Sigmoid colon (tissue), 7 donors: ENCODE measurements around the gene ARMC2. TPM values are rescaled to one million over a fixed set of nuclear protein-coding genes. Genes with fewer than 3 reads are reported as not detected.

Source experiments
- DNase-seq: peaks from one replicate; pipeline ENCODE4 v3.0.0-alpha.2; 2019
- H3K27ac ChIP-seq, 4 donors: fragments of 200-600 bp; sonication (generic); one replicate each; pipeline ENCODE4 v1.5.1; 2016 to 2019; ENCODE audit warnings: mild to moderate bottlenecking in 1 of 4
- H3K27me3 ChIP-seq, 3 donors: fragments of 200-600 bp; sonication (generic); one replicate each; pipeline ENCODE4 v1.5.1; 2019; ENCODE audit warnings: mild to moderate bottlenecking in 1 of 3
- H3K36me3 ChIP-seq, 4 donors: fragments of 200-600 bp; sonication (generic); one replicate each; pipeline ENCODE4 v1.5.1; 2016 to 2019
- H3K4me1 ChIP-seq, 4 donors: fragments of 200-600 bp; sonication (generic); one replicate each; pipeline ENCODE4 v1.5.1; 2017 to 2019
- H3K4me3 ChIP-seq, 4 donors: fragments of 200-600 bp; sonication (generic); one replicate each; pipeline ENCODE4 v1.5.1; 2017 to 2019; ENCODE audit warnings: mild to moderate bottlenecking in 2 of 4, moderate library complexity in 1 of 4
- H3K9me3 ChIP-seq, 4 donors: fragments of 200-600 bp in 3 of 4; sonication (generic) in 3 of 4; one replicate each; pipeline versions ENCODE4 v1.5.1 to v1.6.1; 2013 to 2019
- CTCF ChIP-seq, 4 experiments: fragments of 450-650 bp in 3 of 4; fragments of 200-600 bp in 1 of 4; IDR thresholded peaks; one replicate each; pipeline ENCODE4 v1.5.1; 2016 to 2019; ENCODE audit warnings: antibody characterized with exemption in 4 of 4, mild to moderate bottlenecking in 3 of 4, moderate library complexity in 2 of 4
- EP300 ChIP-seq, 4 donors: sonication (generic); formaldehyde crosslinking; IDR thresholded peaks; one replicate each; pipeline ENCODE4 v1.6.1; 2017; ENCODE audit warnings: antibody characterized with exemption in 4 of 4
- POLR2A ChIP-seq, 2 donors: fragments of 450-650 bp; IDR thresholded peaks; one replicate each; pipeline ENCODE4 v1.6.1; 2016; ENCODE audit warnings: antibody characterized with exemption in 2 of 2, mild to moderate bottlenecking in 2 of 2, moderate library complexity in 2 of 2
- POLR2AphosphoS5 ChIP-seq, 4 donors: sonication (generic); formaldehyde crosslinking; IDR thresholded peaks; one replicate each; pipeline ENCODE4 v1.6.1; 2017; ENCODE audit warnings: antibody characterized with exemption in 4 of 4
- WGBS, 2 donors: extraction: QIAGEN DNeasy Blood & Tissue Kit; methylation state at CpG; one replicate each; pipeline ENCODE4 v1.1.7; 2013; 5-methylcytosine and 5-hydroxymethylcytosine counted together
- intact Hi-C: fragments of 100-400 bp; cut with DNase I; formaldehyde crosslinking; loops from one replicate; pipeline ENCODE4 v1.15.1; 2023
- polyA plus RNA-seq, 3 donors: library from polyadenylated mRNA; stranded (reverse); fragments of 200-250 nt; gene quantifications; one replicate each; pipeline ENCODE4 v1.2.3, GENCODE V29; 2013
- total RNA-seq, 4 donors: library from RNA; depleted of rRNA; stranded (reverse); fragments of >200 nt; gene quantifications; one replicate each; pipeline ENCODE4 v1.1.0, GENCODE V29; 2016
- donor health status: healthy with polysubstance abuse.
- donor health status: Bipolar disorder and iron deficiency.
- donor health status: healthy.

Gene ARMC2
- total and polyA plus RNA-seq, 7 donors: under 0.01 to 8.6 (median 2.5) TPM

DNA sequence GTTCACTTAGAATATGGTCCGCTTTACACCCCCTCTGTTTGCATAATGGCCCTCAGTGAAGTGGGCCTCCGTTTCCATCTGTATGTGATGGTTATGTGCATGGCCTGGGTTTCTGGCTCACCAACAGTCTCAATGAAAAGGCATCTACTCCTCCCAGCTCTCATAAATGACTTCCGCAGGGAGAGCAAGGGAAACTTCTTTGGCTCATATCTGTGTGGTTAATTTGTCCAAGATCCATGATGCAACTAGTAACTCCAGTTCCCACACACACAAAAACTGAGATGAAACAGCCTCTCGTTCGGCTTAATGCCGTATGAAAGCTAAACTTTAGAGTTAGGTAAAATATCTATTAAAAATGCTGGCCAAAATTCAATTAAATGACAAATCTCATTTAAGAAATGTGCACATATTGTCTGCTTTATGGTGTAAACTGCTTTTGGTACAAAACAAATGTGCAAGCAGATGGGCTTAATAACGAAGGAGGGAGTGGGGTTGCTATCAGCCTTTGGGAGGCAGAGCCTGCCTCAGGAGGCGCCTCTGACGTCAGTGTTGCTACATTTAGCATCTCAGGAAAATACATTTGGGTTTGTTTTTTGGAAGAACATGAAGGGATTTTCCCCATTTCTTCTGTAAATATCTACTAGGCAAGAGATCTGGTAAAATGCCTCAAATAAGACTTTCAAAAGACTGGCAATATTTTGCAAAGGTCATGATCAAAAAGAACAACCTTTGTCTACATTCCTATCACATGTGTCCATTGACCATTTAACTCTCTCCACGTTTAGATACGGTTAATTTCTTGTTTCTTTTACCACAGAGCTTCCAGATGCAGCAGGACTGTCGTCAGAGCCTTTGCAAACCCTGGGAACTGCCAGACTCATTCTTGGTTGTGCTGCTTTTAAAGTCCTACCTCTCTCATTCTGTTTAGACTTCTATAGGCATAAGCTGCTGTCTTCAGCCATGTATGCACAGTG is 96.8 kb downstream of the ARMC2 start:
- H3K36me3 ChIP-seq: no peaks in the 10 kb centered on the region
- no peaks in the 10 kb centered on the region for H3K27me3 ChIP-seq
- no peaks in the 10 kb centered on the region for H3K9me3 ChIP-seq
- intact Hi-C loops: loop anchor here (1.0 to 5.0 kb wide), 4 partner anchors 24 to 386 kb away; no protein-coding TSS in a partner anchor
- DNase-seq: peak; percentile 90
- peak overlapping the region; percentile 83 to 93 (median 86) for H3K27ac ChIP-seq
- peak overlapping the region in 3 of 4 donors; percentile 8 to 23 (median 12) for H3K4me3 ChIP-seq
- TF ChIP-seq POLR2AphosphoS5 (IDR thresholded peaks at IDR 0.05): peak; percentile 67 to 83 (median 78)
- TF ChIP-seq EP300 (IDR thresholded peaks at IDR 0.05): peak in 2 of 4 donors; percentile 40 to 61
- no peak for TF ChIP-seq POLR2A (IDR thresholded peaks at IDR 0.05)
- WGBS, 2 donors: 69 to 70% methylated on average over 12 of the region's 12 CpGs
- H3K4me1 ChIP-seq: peaks cover 0 to 73% (median 61%) of the 10 kb centered on the region in 4 donors

GRCh38 chr6:108945681-108946159 is 97.5 kb downstream of the ARMC2 start:
- WGBS, 2 donors: 74 to 82% methylated on average over 10 of the region's 10 CpGs
- TF ChIP-seq CTCF (IDR thresholded peaks at IDR 0.05) (no peak), POLR2AphosphoS5 (IDR thresholded peaks at IDR 0.05) (peak in 2 of 4 donors; percentile 61)
- Histone ChIP-seq H3K36me3 (no peaks in the 10 kb centered on the region), H3K27ac (peak overlapping the region; percentile 83 to 93 (median 86)), H3K9me3 (no peaks in the 10 kb centered on the region), H3K4me3 (peak overlapping the region in 3 of 4 donors; percentile 8 to 23 (median 12)), H3K4me1 (peaks cover 0 to 73% (median 61%) of the 10 kb centered on the region in 4 donors), H3K27me3 (no peaks in the 10 kb centered on the region)
- intact Hi-C loops: loop anchor here (1.0 to 5.0 kb wide), 5 partner anchors 25 to 386 kb away; no protein-coding TSS in a partner anchor
- DNase-seq: peak; percentile 90

- Histone ChIP-seq H3K27me3 (no peaks in the 10 kb centered on the region), H3K4me3 (no peak overlapping the region), H3K4me1 (peaks cover 0 to 80% (median 64%) of the 10 kb centered on the region in 4 donors), H3K9me3 (no peaks in the 10 kb centered on the region), H3K27ac (peak overlapping the region; percentile 83 to 93 (median 86)), H3K36me3 (no peaks in the 10 kb centered on the region)
- peak; percentile 74 for DNase-seq
- intact Hi-C loops: loop anchor here (2.0 to 5.0 kb wide), 2 partner anchors 56 to 126 kb away; no protein-coding TSS in a partner anchor
- WGBS, 2 donors: 58 to 65% methylated on average over 3 of the region's 3 CpGs
- TF ChIP-seq POLR2A (IDR thresholded peaks at IDR 0.05): no peak
- peak; percentile 26 to 86 (median 57) for TF ChIP-seq EP300 (IDR thresholded peaks at IDR 0.05)
- TF ChIP-seq POLR2AphosphoS5 (IDR thresholded peaks at IDR 0.05): peak; percentile 59 to 83 (median 78)
These were observed 98.5 kb downstream of the ARMC2 start for GRCh38 chr6:108946695-108947094.

- TF ChIP-seq POLR2AphosphoS5 (IDR thresholded peaks at IDR 0.05) (peak in 2 of 4 donors; percentile 30 to 66), CTCF (IDR thresholded peaks at IDR 0.05) (no peak)
- no peaks in the 10 kb centered on the region for H3K27me3 ChIP-seq
- H3K9me3 ChIP-seq: no peaks in the 10 kb centered on the region
- H3K36me3 ChIP-seq: no peaks in the 10 kb centered on the region
- intact Hi-C loops: loop anchor here (2.0 to 5.0 kb wide), 2 partner anchors 56 to 125 kb away; no protein-coding TSS in a partner anchor
- no peak overlapping the region for H3K4me3 ChIP-seq
- DNase-seq: no peak
- H3K27ac ChIP-seq: peak overlapping the region; percentile 83 to 93 (median 86)
- WGBS, 2 donors: 63 to 73% methylated on average over 5 of the region's 5 CpGs
- H3K4me1 ChIP-seq: peaks cover 0 to 79% (median 61%) of the 10 kb centered on the region in 4 donors
These were observed 99.1 kb downstream of the ARMC2 start for GRCh38 chr6:108947114-108947854.

GRCh38 chr6:108948181-108948661 is 100.0 kb downstream of the ARMC2 start:
- H3K9me3 ChIP-seq: no peaks in the 10 kb centered on the region
- H3K4me3 ChIP-seq: no peak overlapping the region
- H3K36me3 ChIP-seq: no peaks in the 10 kb centered on the region
- H3K27me3 ChIP-seq: no peaks in the 10 kb centered on the region
- DNase-seq: no peak
- peaks cover 0 to 81% (median 61%) of the 10 kb centered on the region in 4 donors for H3K4me1 ChIP-seq
- WGBS, 2 donors: 57 to 58% methylated on average over 7 of the region's 7 CpGs
- intact Hi-C loops: loop anchor here (5.0 kb wide), 1 partner anchor 124 kb away; no protein-coding TSS in a partner anchor
- no peak for TF ChIP-seq EP300 (IDR thresholded peaks at IDR 0.05)
- TF ChIP-seq POLR2A (IDR thresholded peaks at IDR 0.05): no peak
- no peak for TF ChIP-seq CTCF (IDR thresholded peaks at IDR 0.05)
- peak overlapping the region; percentile 83 to 93 (median 86) for H3K27ac ChIP-seq
